SK-N-SH treated with all-trans-retinoic acid at 6 μM for 48 hours (cell line): Measurements from ENCODE around the gene FHOD3.

ENCODE experiments used
- ATAC-seq: fragments of 200-7000 bp; cut with Tn5 transposase; 3 replicates; pipeline ENCODE4 v1.9.1; 2020; ENCODE audit warnings: mild to moderate bottlenecking, moderate library complexity
- ARNTL ChIP-seq: fragments of 450-650 bp; formaldehyde crosslinking; IDR thresholded peaks from 2 replicates; pipeline ENCODE4 v1.5.0; 2020; ENCODE audit warnings: low read depth, mild to moderate bottlenecking, moderate library complexity, borderline replicate concordance
- BACH2 ChIP-seq: fragments of 250-450 bp; sonication (Bioruptor Pico); IDR thresholded peaks from 2 replicates; pipeline ENCODE4 v1.9.0; 2021; ENCODE audit warnings: mild to moderate bottlenecking, borderline replicate concordance
- CSDC2 ChIP-seq: fragments of 250-450 bp; sonication (Bioruptor Pico); IDR thresholded peaks from 2 replicates; pipeline ENCODE4 v1.5.0; 2020; ENCODE audit warnings: mild to moderate bottlenecking, moderate library complexity
- ESRRG ChIP-seq: fragments of 250-450 bp; sonication (Bioruptor Pico); IDR thresholded peaks from 2 replicates; pipeline ENCODE4 v1.6.1; 2021; ENCODE audit warnings: mild to moderate bottlenecking
- GLIS3 ChIP-seq: fragments of 250-450 bp; sonication (Bioruptor Pico); IDR thresholded peaks from 2 replicates; pipeline ENCODE4 v1.5.0; 2020; ENCODE audit warnings: mild to moderate bottlenecking, moderate library complexity
- ISL1 ChIP-seq: fragments of 250-450 bp; sonication (Bioruptor Pico); IDR thresholded peaks from 2 replicates; pipeline ENCODE4 v2.1.2; 2022; ENCODE audit warnings: mild to moderate bottlenecking, moderate library complexity
- OSR1 ChIP-seq: fragments of 250-450 bp; sonication (Bioruptor Pico); IDR thresholded peaks from 2 replicates; pipeline ENCODE4 v1.8.0; 2022; ENCODE audit warnings: moderate library complexity, mild to moderate bottlenecking, inconsistent platforms
- PPARA ChIP-seq: fragments of 250-450 bp; sonication (Bioruptor Pico); IDR thresholded peaks from 2 replicates; pipeline ENCODE4 v1.5.0; 2020; ENCODE audit warnings: mild to moderate bottlenecking, borderline replicate concordance
- RARB ChIP-seq: fragments of 250-450 bp; sonication (Bioruptor Pico); IDR thresholded peaks from 2 replicates; pipeline ENCODE4 v1.8.0; 2021; ENCODE audit warnings: mild to moderate bottlenecking, moderate library complexity
- SNAI2 ChIP-seq: fragments of 250-450 bp; sonication (Bioruptor Pico); IDR thresholded peaks from 2 replicates; pipeline ENCODE4 v1.5.0; 2020; ENCODE audit warnings: mild to moderate bottlenecking, moderate library complexity
- TCF4 ChIP-seq: fragments of 250-450 bp; sonication (Bioruptor Pico); IDR thresholded peaks from 2 replicates; pipeline ENCODE4 v1.8.0; 2021; ENCODE audit warnings: mild to moderate bottlenecking, moderate library complexity, borderline replicate concordance
- TOX ChIP-seq: fragments of 250-450 bp; sonication (Bioruptor Pico); IDR thresholded peaks from 2 replicates; pipeline ENCODE4 v1.8.0; 2021; ENCODE audit warnings: mild to moderate bottlenecking, moderate library complexity, borderline replicate concordance
- ZC3H10 ChIP-seq: fragments of 250-450 bp; sonication (Bioruptor Pico); IDR thresholded peaks from 2 replicates; pipeline ENCODE4 v1.5.1; 2021; ENCODE audit warnings: mild to moderate bottlenecking, moderate library complexity
- ZFP3 ChIP-seq: fragments of 250-450 bp; sonication (Bioruptor Pico); IDR thresholded peaks from 2 replicates; pipeline ENCODE4 v1.5.0; 2020; ENCODE audit warnings: mild to moderate bottlenecking, moderate library complexity
- ZFP30 ChIP-seq: fragments of 450-650 bp; formaldehyde crosslinking; IDR thresholded peaks from 2 replicates; pipeline ENCODE4 v1.5.0; 2022; ENCODE audit warnings: mild to moderate bottlenecking, moderate library complexity
- ZNF565 ChIP-seq: fragments of 450-650 bp; formaldehyde crosslinking; conservative IDR thresholded peaks from 2 replicates; pipeline ENCODE4 v1.5.0; 2020; ENCODE audit warnings: low read depth, mild to moderate bottlenecking, moderate library complexity
- ZNF8 ChIP-seq: fragments of 450-650 bp; formaldehyde crosslinking; IDR thresholded peaks from 2 replicates; pipeline ENCODE4 v1.5.0; 2020; ENCODE audit warnings: mild to moderate bottlenecking, moderate library complexity
- TF ChIP-seq, protein P1 (sequence below): fragments of 250-450 bp; sonication (Bioruptor Pico); IDR thresholded peaks from 2 replicates; pipeline ENCODE4 v1.8.0; 2020; ENCODE audit warnings: mild to moderate bottlenecking, moderate library complexity, borderline replicate concordance
- TF ChIP-seq, protein P2 (sequence below): fragments of 250-450 bp; sonication (Bioruptor Pico); IDR thresholded peaks from 2 replicates; pipeline ENCODE4 v1.5.1; 2021; ENCODE audit warnings: mild to moderate bottlenecking, moderate library complexity
- TF ChIP-seq, protein P3 (sequence below): fragments of 250-450 bp; sonication (Bioruptor Pico); IDR thresholded peaks from 2 replicates; pipeline ENCODE4 v1.5.0; 2020; ENCODE audit warnings: mild to moderate bottlenecking, moderate library complexity
- TF ChIP-seq, protein P4 (sequence below): fragments of 250-450 bp; sonication (Bioruptor Pico); IDR thresholded peaks from 2 replicates; pipeline ENCODE4 v1.5.1; 2020; ENCODE audit warnings: low read depth, mild to moderate bottlenecking, moderate library complexity
- TF ChIP-seq, protein P5 (sequence below): fragments of 250-450 bp; sonication (Bioruptor Pico); IDR thresholded peaks from 2 replicates; pipeline ENCODE4 v1.8.0; 2021; ENCODE audit warnings: low read depth, mild to moderate bottlenecking, moderate library complexity, borderline replicate concordance

Gene FHOD3

DNA sequence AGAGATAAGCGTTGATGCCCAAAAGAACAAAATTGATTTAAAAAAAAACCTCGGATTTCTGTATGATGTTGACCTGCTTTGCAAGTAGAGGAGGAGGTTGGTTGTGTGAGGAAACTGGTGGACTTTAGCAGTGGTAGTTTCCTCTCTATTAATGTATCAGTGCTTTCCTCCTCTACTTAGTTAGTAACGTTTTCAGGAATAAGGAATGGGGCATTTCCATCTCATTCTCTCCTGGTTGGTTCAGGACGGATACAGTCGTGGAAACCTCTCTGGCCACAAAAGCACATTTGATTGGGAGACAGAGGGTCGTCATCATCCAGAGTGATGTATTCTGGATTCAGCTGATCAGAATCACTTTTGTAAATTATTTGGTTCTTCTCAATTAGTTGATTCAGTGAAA, 1.5 kb downstream of the FHOD3 start:
- no peak for TF ChIP-seq GLIS3 (CRISPR knock-in tag)
- TF ChIP-seq CSDC2 (CRISPR knock-in tag) = no peak
- TF ChIP-seq RARB (CRISPR knock-in tag) = no peak
- TF ChIP-seq, protein P1, sequence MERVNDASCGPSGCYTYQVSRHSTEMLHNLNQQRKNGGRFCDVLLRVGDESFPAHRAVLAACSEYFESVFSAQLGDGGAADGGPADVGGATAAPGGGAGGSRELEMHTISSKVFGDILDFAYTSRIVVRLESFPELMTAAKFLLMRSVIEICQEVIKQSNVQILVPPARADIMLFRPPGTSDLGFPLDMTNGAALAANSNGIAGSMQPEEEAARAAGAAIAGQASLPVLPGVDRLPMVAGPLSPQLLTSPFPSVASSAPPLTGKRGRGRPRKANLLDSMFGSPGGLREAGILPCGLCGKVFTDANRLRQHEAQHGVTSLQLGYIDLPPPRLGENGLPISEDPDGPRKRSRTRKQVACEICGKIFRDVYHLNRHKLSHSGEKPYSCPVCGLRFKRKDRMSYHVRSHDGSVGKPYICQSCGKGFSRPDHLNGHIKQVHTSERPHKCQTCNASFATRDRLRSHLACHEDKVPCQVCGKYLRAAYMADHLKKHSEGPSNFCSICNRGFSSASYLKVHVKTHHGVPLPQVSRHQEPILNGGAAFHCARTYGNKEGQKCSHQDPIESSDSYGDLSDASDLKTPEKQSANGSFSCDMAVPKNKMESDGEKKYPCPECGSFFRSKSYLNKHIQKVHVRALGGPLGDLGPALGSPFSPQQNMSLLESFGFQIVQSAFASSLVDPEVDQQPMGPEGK = no peak
- no peak for TF ChIP-seq ESRRG
- no peak for TF ChIP-seq ZNF8 (CRISPR knock-in tag)
- TF ChIP-seq ZFP3 (CRISPR knock-in tag) = no peak
- TF ChIP-seq TCF4 (CRISPR knock-in tag) = no peak
- no peak for TF ChIP-seq ZC3H10 (CRISPR knock-in tag)
- TF ChIP-seq SNAI2 = no peak
- TF ChIP-seq OSR1 (CRISPR knock-in tag) = no peak
- TF ChIP-seq ZFP30 = no peak
- TF ChIP-seq BACH2 (CRISPR knock-in tag) = no peak
- no peak for ATAC-seq

DNA sequence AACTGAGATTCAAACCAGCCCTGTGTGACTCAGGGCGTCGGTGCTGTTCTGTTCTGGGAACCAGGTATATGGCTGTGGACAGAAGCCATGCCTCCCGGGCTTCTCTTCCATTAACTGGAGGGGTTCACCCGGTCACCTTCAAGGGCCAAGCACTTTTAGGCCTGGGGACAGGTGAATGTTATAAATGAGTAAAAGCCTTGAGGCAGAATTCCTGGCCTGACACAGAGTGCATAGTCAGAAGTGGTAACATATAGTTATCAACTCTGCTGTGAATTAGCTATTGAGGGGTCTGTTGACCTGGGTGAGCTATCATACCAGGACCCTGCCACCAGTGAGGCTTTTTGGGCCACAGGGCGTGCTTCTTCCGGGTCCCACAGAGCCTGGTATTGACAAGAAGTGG, 2.7 kb downstream of the FHOD3 start:
- TF ChIP-seq ARNTL (no peak), ZC3H10 (CRISPR knock-in tag) (no peak), TOX (CRISPR knock-in tag) (no peak), CSDC2 (CRISPR knock-in tag) (no peak), ZNF565 (CRISPR knock-in tag) (no peak), ZFP30 (no peak), PPARA (CRISPR knock-in tag) (no peak), SNAI2 (no peak), ZNF8 (CRISPR knock-in tag) (no peak), ESRRG (no peak), OSR1 (CRISPR knock-in tag) (no peak), TCF4 (CRISPR knock-in tag) (no peak), BACH2 (CRISPR knock-in tag) (no peak), ISL1 (no peak)
- TF ChIP-seq, protein P2, sequence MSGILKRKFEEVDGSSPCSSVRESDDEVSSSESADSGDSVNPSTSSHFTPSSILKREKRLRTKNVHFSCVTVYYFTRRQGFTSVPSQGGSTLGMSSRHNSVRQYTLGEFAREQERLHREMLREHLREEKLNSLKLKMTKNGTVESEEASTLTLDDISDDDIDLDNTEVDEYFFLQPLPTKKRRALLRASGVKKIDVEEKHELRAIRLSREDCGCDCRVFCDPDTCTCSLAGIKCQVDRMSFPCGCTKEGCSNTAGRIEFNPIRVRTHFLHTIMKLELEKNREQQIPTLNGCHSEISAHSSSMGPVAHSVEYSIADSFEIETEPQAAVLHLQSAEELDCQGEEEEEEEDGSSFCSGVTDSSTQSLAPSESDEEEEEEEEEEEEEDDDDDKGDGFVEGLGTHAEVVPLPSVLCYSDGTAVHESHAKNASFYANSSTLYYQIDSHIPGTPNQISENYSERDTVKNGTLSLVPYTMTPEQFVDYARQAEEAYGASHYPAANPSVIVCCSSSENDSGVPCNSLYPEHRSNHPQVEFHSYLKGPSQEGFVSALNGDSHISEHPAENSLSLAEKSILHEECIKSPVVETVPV = no peak
- TF ChIP-seq, protein P3, sequence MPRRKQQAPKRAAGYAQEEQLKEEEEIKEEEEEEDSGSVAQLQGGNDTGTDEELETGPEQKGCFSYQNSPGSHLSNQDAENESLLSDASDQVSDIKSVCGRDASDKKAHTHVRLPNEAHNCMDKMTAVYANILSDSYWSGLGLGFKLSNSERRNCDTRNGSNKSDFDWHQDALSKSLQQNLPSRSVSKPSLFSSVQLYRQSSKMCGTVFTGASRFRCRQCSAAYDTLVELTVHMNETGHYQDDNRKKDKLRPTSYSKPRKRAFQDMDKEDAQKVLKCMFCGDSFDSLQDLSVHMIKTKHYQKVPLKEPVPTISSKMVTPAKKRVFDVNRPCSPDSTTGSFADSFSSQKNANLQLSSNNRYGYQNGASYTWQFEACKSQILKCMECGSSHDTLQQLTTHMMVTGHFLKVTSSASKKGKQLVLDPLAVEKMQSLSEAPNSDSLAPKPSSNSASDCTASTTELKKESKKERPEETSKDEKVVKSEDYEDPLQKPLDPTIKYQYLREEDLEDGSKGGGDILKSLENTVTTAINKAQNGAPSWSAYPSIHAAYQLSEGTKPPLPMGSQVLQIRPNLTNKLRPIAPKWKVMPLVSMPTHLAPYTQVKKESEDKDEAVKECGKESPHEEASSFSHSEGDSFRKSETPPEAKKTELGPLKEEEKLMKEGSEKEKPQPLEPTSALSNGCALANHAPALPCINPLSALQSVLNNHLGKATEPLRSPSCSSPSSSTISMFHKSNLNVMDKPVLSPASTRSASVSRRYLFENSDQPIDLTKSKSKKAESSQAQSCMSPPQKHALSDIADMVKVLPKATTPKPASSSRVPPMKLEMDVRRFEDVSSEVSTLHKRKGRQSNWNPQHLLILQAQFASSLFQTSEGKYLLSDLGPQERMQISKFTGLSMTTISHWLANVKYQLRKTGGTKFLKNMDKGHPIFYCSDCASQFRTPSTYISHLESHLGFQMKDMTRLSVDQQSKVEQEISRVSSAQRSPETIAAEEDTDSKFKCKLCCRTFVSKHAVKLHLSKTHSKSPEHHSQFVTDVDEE (CRISPR knock-in tag) = no peak
- TF ChIP-seq, protein P4, sequence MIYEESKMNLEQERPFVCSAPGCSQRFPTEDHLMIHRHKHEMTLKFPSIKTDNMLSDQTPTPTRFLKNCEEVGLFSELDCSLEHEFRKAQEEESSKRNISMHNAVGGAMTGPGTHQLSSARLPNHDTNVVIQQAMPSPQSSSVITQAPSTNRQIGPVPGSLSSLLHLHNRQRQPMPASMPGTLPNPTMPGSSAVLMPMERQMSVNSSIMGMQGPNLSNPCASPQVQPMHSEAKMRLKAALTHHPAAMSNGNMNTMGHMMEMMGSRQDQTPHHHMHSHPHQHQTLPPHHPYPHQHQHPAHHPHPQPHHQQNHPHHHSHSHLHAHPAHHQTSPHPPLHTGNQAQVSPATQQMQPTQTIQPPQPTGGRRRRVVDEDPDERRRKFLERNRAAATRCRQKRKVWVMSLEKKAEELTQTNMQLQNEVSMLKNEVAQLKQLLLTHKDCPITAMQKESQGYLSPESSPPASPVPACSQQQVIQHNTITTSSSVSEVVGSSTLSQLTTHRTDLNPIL (CRISPR knock-in tag) = no peak
- no peak for ATAC-seq

DNA sequence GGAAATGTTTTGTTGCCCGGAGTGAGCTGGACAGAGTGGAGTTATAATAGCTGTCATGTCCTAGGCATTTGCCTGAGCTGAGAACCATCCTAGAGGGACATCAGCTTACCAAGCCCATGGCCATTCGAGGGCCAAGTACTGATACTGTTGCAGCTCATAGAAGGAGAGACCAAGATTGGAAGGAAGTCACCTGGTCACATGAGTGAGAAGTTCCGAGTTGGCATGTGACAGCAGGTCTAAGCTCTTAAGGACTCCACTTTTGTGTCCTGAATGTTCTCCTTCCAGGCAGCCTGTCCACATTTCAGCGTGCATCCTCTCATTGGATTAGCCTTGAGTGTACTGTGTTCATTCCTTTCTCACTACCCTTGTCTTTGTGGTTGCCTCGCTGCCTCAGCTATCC, 4.4 kb downstream of the FHOD3 start:
- TF ChIP-seq OSR1 (CRISPR knock-in tag) (no peak), BACH2 (CRISPR knock-in tag) (no peak), ISL1 (no peak), RARB (CRISPR knock-in tag) (no peak), PPARA (CRISPR knock-in tag) (no peak), CSDC2 (CRISPR knock-in tag) (no peak), ZNF565 (CRISPR knock-in tag) (no peak), ZFP3 (CRISPR knock-in tag) (no peak), ESRRG (no peak), TOX (CRISPR knock-in tag) (no peak), SNAI2 (no peak), TCF4 (CRISPR knock-in tag) (no peak), ZFP30 (no peak), ARNTL (no peak)
- TF ChIP-seq, protein P5, sequence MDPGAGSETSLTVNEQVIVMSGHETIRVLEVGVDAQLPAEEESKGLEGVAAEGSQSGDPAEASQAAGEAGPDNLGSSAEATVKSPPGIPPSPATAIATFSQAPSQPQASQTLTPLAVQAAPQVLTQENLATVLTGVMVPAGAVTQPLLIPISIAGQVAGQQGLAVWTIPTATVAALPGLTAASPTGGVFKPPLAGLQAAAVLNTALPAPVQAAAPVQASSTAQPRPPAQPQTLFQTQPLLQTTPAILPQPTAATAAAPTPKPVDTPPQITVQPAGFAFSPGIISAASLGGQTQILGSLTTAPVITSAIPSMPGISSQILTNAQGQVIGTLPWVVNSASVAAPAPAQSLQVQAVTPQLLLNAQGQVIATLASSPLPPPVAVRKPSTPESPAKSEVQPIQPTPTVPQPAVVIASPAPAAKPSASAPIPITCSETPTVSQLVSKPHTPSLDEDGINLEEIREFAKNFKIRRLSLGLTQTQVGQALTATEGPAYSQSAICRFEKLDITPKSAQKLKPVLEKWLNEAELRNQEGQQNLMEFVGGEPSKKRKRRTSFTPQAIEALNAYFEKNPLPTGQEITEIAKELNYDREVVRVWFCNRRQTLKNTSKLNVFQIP (CRISPR knock-in tag) = no peak
- TF ChIP-seq, protein P2 = no peak
- TF ChIP-seq, protein P4 (CRISPR knock-in tag) = no peak
- ATAC-seq = no peak
